Endothelial cell of umbilical vein (primary cell): ENCODE measurements around the gene TYK2. TPM values are rescaled to one million over a fixed set of nuclear protein-coding genes. Genes with fewer than 3 reads are reported as not detected.

ENCODE experiments used
- BruUV-seq: library from RNA; stranded (reverse); fragments of 400-500 nt; replicated peaks from 2 replicates; lab custom pipeline; 2021; lab: Mats Ljungman, UMichigan
- CTCF ChIA-PET: fragments of 300-600, 350-600 bp; sonication (Branson Sonifier 250); formaldehyde crosslinking; loops from one replicate; lab custom pipeline; 2021; ENCODE audit warnings: antibody characterized with exemption, inconsistent platforms; lab: Charles Lee
- POLR2A ChIA-PET: fragments of 300-600, 350-600 bp; sonication (Branson Sonifier 250); formaldehyde crosslinking; loops from one replicate; lab custom pipeline; 2021; ENCODE audit warnings: antibody characterized with exemption, inconsistent platforms; lab: Charles Lee
- DNase-seq: peaks from one replicate; pipeline ENCODE4 v3.0.0-alpha.2; 2011; ENCODE audit warnings: low read depth, low spot score
- FAIRE-seq: peaks from 2 replicates; lab custom pipeline; 2011; peaks lifted over from hg19 to GRCh38; lab: Jason Lieb, UNC
- H2AFZ ChIP-seq: 2 replicates; pipeline ENCODE4 v1.6.0; 2012; ENCODE audit warnings: low read depth, low read length, control low read depth, inconsistent platforms
- H3K27ac ChIP-seq: 2 replicates; pipeline ENCODE4 v1.5.1; 2011; ENCODE audit warnings: low read depth, mild to moderate bottlenecking, control low read depth, low read length, moderate library complexity; ENCODE audit not compliant: insufficient read depth
- H3K27me3 ChIP-seq, 2 experiments: 2 replicates each; pipeline versions ENCODE4 v1.6.0 to v1.6.1; 2011; ENCODE audit warnings: low read length in 2 of 2, mixed read lengths in 1 of 2; ENCODE audit not compliant: control insufficient read depth in 2 of 2, insufficient read depth in 2 of 2
- H3K36me3 ChIP-seq, 2 experiments: 2 replicates in 1 of 2; 3 replicates in 1 of 2; pipeline ENCODE4 v1.5.1; 2011; ENCODE audit warnings: low read length in 2 of 2, mild to moderate bottlenecking in 1 of 2, moderate library complexity in 1 of 2; ENCODE audit not compliant: control insufficient read depth in 2 of 2, insufficient read depth in 2 of 2; ENCODE audit errors: extremely low read depth in 1 of 2
- H3K4me1 ChIP-seq: 3 replicates; pipeline ENCODE4 v1.5.1; 2011; ENCODE audit warnings: mild to moderate bottlenecking, low read length; ENCODE audit not compliant: control insufficient read depth, insufficient read depth; ENCODE audit errors: extremely low read depth
- H3K4me2 ChIP-seq: 2 replicates; pipeline ENCODE4 v1.6.1; 2011; ENCODE audit warnings: low read length, control low read depth, mixed read lengths; ENCODE audit not compliant: insufficient read depth
- H3K4me3 ChIP-seq, 3 experiments: fragments of 200-600 bp in 1 of 3; sonication (generic), shearing (Covaris generic) in 1 of 3; replicated peaks in 1 of 3; 2 replicates each; pipeline ENCODE4 v1.5.1; 2011 to 2016; ENCODE audit warnings: control low read depth in 3 of 3, low read length in 3 of 3, mild to moderate bottlenecking in 2 of 3, inconsistent platforms in 1 of 3, low read depth in 1 of 3, moderate library complexity in 1 of 3; ENCODE audit not compliant: insufficient read depth in 1 of 3
- H3K79me2 ChIP-seq: 2 replicates; pipeline ENCODE4 v1.6.0; 2012; ENCODE audit warnings: low read length, inconsistent platforms; ENCODE audit not compliant: control insufficient read depth, insufficient read depth
- H3K9ac ChIP-seq: replicated peaks from 2 replicates; pipeline ENCODE3; 2011; ENCODE audit warnings: low read length, control low read depth; ENCODE audit not compliant: insufficient read depth; ENCODE audit errors: extremely low read depth
- H3K9me1 ChIP-seq: replicated peaks from 3 replicates; pipeline ENCODE4 v1.6.0; 2011; ENCODE audit warnings: mild to moderate bottlenecking, low read length; ENCODE audit not compliant: control insufficient read depth, insufficient read depth; ENCODE audit errors: extremely low read depth
- H3K9me3 ChIP-seq: replicated peaks from 2 replicates; pipeline ENCODE4 v1.5.1; 2012; ENCODE audit warnings: low read length, inconsistent platforms; ENCODE audit not compliant: control insufficient read depth, insufficient read depth
- H4K20me1 ChIP-seq: replicated peaks from 2 replicates; pipeline ENCODE3; 2011; ENCODE audit warnings: mild to moderate bottlenecking, low read length; ENCODE audit not compliant: control insufficient read depth, insufficient read depth; ENCODE audit errors: extremely low read depth
- EZH2 ChIP-seq: IDR thresholded peaks from 2 replicates; pipeline ENCODE4 v1.6.1; 2012; ENCODE audit warnings: borderline replicate concordance, low read depth, mild to moderate bottlenecking, moderate library complexity, low read length, inconsistent platforms; ENCODE audit not compliant: severe bottlenecking
- POLR2A ChIP-seq: IDR thresholded peaks from 2 replicates; pipeline ENCODE4 v1.6.1; 2012; ENCODE audit warnings: low read depth, mild to moderate bottlenecking, control low read depth, low read length
- POLR2AphosphoS5 ChIP-seq: IDR thresholded peaks from 2 replicates; pipeline ENCODE4 v1.6.1; 2012; ENCODE audit warnings: low read depth, mild to moderate bottlenecking, control low read depth, low read length, moderate library complexity; ENCODE audit not compliant: insufficient read depth
- dilution Hi-C: fragments of 300-500 bp; cut with MboI; formaldehyde crosslinking; loops from one replicate; pipeline ENCODE4 v1.15.0; 2019; ENCODE audit warnings: low sequenced_read_pairs; ENCODE audit not compliant: extremely low pct_ligation_motif_present
- intact Hi-C: fragments of 100-400 bp; cut with micrococcal nuclease; formaldehyde crosslinking; loops from one replicate; pipeline ENCODE4 v1.10.0; 2022
- polyA plus RNA-seq, 4 experiments: library from polyadenylated mRNA; depleted of rRNA in 3 of 4; stranded (reverse) in 3 of 4; unstranded in 1 of 4; fragments of >200 nt; gene quantifications; 2 replicates each; pipeline versions ENCODE4 v1.2.1 to v1.2.3, GENCODE V29; 2011 to 2012; ENCODE audit warnings: missing spikeins in 1 of 4
- total RNA-seq: library from RNA; stranded (reverse); gene quantifications from 2 replicates; pipeline ENCODE4 v1.2.3, GENCODE V29; 2021
- TF ChIP-seq, protein P1 (sequence below): IDR thresholded peaks from 2 replicates; pipeline ENCODE4 v1.6.1; 2011; ENCODE audit not compliant: insufficient read depth, insufficient read length
- TF ChIP-seq, protein P2 (sequence below), 2 donors: IDR thresholded peaks; 1 replicate in 1 of 2; 2 replicates in 1 of 2; pipeline ENCODE4 v1.5.1; 2011; ENCODE audit warnings: low read length in 2 of 2, mild to moderate bottlenecking in 2 of 2, moderate library complexity in 2 of 2, control low read depth in 1 of 2, inconsistent platforms in 1 of 2, low read depth in 1 of 2; ENCODE audit not compliant: insufficient read depth in 1 of 2; ENCODE audit errors: extremely low read depth in 1 of 2

Gene TYK2
- total and polyA plus RNA-seq, 2 donors (not counting 3 experiments of a cell fraction or from before 2014, with no cell fraction given), result 92.9 to 138 TPM

DNA sequence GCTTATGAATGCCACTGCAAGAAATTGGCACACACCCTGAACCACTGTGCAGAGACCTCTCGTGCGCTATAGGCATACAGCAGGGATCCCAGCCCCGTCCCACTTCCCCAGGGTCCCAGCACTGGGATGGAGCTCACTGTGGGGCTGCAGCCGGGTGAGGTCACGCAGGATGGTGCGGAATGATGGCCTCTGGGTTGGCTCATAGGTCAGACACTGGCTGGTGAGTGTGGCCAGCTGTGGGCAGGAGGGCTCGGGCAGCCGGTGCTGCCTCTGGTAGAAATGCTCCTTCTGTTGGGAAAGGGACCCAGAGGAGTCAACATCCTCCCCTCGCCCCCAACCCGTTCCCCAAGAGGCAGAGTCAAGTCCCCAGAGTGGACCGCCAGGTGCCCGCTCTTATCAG is 23.9 kb downstream of the TYK2 start:
- CTCF ChIA-PET, result interaction anchor here (1.0 to 3.0 kb wide), 4 partner anchors 12 to 98 kb away, joined by 3 to 8 read pairs (median 4); no protein-coding TSS in a partner anchor
- Histone ChIP-seq H3K4me2 (no peak overlapping the region), H3K9me1 (no peaks in the 10 kb centered on the region), H3K9me3 (no peaks in the 10 kb centered on the region), H3K27ac (no peak overlapping the region), H3K36me3 (peaks cover 14 to 34% of the 10 kb centered on the region in 2 experiments), H3K79me2 (no peaks in the 10 kb centered on the region), H3K4me1 (no peaks in the 10 kb centered on the region), H3K4me3 (no peak overlapping the region), H4K20me1 (no peaks in the 10 kb centered on the region), H3K27me3 (no peaks in the 10 kb centered on the region), H2AFZ (no peak overlapping the region), H3K9ac (no peak overlapping the region)
- no TSS peak for BruUV-seq
- intact Hi-C loops (no loop called here), dilution Hi-C loops (no loop called here)
- FAIRE-seq (no peak), DNase-seq (no peak)
- POLR2A ChIA-PET, result no interaction called here
- TF ChIP-seq POLR2A (no peak), POLR2AphosphoS5 (no peak), EZH2 (no peak)
- TF ChIP-seq, protein P1, sequence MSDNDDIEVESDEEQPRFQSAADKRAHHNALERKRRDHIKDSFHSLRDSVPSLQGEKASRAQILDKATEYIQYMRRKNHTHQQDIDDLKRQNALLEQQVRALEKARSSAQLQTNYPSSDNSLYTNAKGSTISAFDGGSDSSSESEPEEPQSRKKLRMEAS, result no peak
- TF ChIP-seq, protein P2, sequence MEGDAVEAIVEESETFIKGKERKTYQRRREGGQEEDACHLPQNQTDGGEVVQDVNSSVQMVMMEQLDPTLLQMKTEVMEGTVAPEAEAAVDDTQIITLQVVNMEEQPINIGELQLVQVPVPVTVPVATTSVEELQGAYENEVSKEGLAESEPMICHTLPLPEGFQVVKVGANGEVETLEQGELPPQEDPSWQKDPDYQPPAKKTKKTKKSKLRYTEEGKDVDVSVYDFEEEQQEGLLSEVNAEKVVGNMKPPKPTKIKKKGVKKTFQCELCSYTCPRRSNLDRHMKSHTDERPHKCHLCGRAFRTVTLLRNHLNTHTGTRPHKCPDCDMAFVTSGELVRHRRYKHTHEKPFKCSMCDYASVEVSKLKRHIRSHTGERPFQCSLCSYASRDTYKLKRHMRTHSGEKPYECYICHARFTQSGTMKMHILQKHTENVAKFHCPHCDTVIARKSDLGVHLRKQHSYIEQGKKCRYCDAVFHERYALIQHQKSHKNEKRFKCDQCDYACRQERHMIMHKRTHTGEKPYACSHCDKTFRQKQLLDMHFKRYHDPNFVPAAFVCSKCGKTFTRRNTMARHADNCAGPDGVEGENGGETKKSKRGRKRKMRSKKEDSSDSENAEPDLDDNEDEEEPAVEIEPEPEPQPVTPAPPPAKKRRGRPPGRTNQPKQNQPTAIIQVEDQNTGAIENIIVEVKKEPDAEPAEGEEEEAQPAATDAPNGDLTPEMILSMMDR (IDR thresholded peaks at IDR 0.05; ENCODE audit: extremely low read depth in 1 of 2, insufficient read depth in 1 of 2, low read depth in 1 of 2, low read length in 2 of 2), result no peak
